H9 (cell line): ENCODE data around the gene ARMC10. TPM values are rescaled to one million over a fixed set of nuclear protein-coding genes. Genes with fewer than 3 reads are reported as not detected.

Experiments used
- DNase-seq: peaks from one replicate; pipeline ENCODE4 v3.0.0-alpha.2; 2017
- H2AFZ ChIP-seq: one replicate; pipeline ENCODE4 v1.6.1; 2013; ENCODE audit warnings: mild to moderate bottlenecking, low read length, control low read depth, moderate library complexity
- H2AK5ac ChIP-seq: 2 replicates; pipeline ENCODE4 v1.6.1; 2013; ENCODE audit warnings: low read length, control low read depth, mixed read lengths; ENCODE audit not compliant: insufficient read length
- H2BK120ac ChIP-seq: one replicate; pipeline ENCODE4 v1.6.1; 2013; ENCODE audit warnings: low read depth, mild to moderate bottlenecking, low read length, control low read depth, inconsistent platforms; ENCODE audit not compliant: poor library complexity, severe bottlenecking
- H2BK12ac ChIP-seq: 2 replicates; pipeline ENCODE4 v1.6.1; 2013; ENCODE audit warnings: low read length, control low read depth, mixed read lengths, low read depth; ENCODE audit not compliant: insufficient read length
- H2BK15ac ChIP-seq: 2 replicates; pipeline ENCODE4 v1.6.1; 2013; ENCODE audit warnings: low read depth, low read length, control low read depth
- H2BK20ac ChIP-seq: one replicate; pipeline ENCODE4 v1.6.1; 2013; ENCODE audit warnings: low read depth, mild to moderate bottlenecking, low read length, control low read depth, inconsistent platforms; ENCODE audit not compliant: poor library complexity, severe bottlenecking
- H2BK5ac ChIP-seq: 2 replicates; pipeline ENCODE4 v1.6.1; 2013; ENCODE audit warnings: low read length, control low read depth, mixed read lengths; ENCODE audit not compliant: insufficient read length
- H3K14ac ChIP-seq: 2 replicates; pipeline ENCODE4 v1.6.1; 2013; ENCODE audit warnings: low read length, control low read depth; ENCODE audit not compliant: insufficient read depth
- H3K18ac ChIP-seq: 2 replicates; pipeline ENCODE4 v1.6.1; 2013; ENCODE audit warnings: low read depth, mild to moderate bottlenecking, mixed read lengths, low read length, control low read depth; ENCODE audit not compliant: insufficient read length
- H3K23ac ChIP-seq: 2 replicates; pipeline ENCODE4 v1.6.1; 2013; ENCODE audit warnings: low read length, control low read depth, mixed read lengths, low read depth; ENCODE audit not compliant: insufficient read length
- H3K23me2 ChIP-seq: 2 replicates; pipeline ENCODE4 v1.6.1; 2013; ENCODE audit warnings: low read depth, mild to moderate bottlenecking, mixed read lengths, low read length, control low read depth; ENCODE audit not compliant: insufficient read length, poor library complexity, severe bottlenecking
- H3K27ac ChIP-seq: 2 replicates; pipeline ENCODE4 v1.5.1; 2013; ENCODE audit warnings: low read length, control low read depth, mixed read lengths, low read depth; ENCODE audit not compliant: insufficient read length
- H3K27me3 ChIP-seq: 2 replicates; pipeline ENCODE4 v1.6.1; 2013; ENCODE audit warnings: low read length, control low read depth, inconsistent platforms; ENCODE audit not compliant: insufficient read depth
- H3K4ac ChIP-seq: 2 replicates; pipeline ENCODE4 v1.6.1; 2013; ENCODE audit warnings: low read depth, mild to moderate bottlenecking, control low read depth, inconsistent platforms, low read length, moderate library complexity
- H3K4me1 ChIP-seq: 2 replicates; pipeline ENCODE4 v1.6.1; 2013; ENCODE audit warnings: low read length, control low read depth, inconsistent platforms; ENCODE audit not compliant: insufficient read depth
- H3K4me2 ChIP-seq: 2 replicates; pipeline ENCODE4 v1.6.1; 2013; ENCODE audit warnings: low read length, control low read depth, mixed read lengths; ENCODE audit not compliant: insufficient read length, insufficient read depth
- H3K56ac ChIP-seq: 2 replicates; pipeline ENCODE4 v1.6.1; 2013; ENCODE audit warnings: low read depth, mild to moderate bottlenecking, mixed read lengths, low read length, control low read depth; ENCODE audit not compliant: insufficient read length
- H3K79me1 ChIP-seq: 2 replicates; pipeline ENCODE4 v1.6.1; 2013; ENCODE audit warnings: low read depth, mild to moderate bottlenecking, moderate library complexity, low read length, control low read depth, inconsistent platforms; ENCODE audit not compliant: insufficient read depth, poor library complexity, severe bottlenecking
- H3K79me2 ChIP-seq: 2 replicates; pipeline ENCODE4 v1.6.1; 2013; ENCODE audit warnings: low read length, control low read depth, inconsistent platforms; ENCODE audit not compliant: insufficient read depth
- H3K9ac ChIP-seq: 2 replicates; pipeline ENCODE4 v1.6.1; 2013; ENCODE audit warnings: low read length, control low read depth, mixed read lengths; ENCODE audit not compliant: insufficient read length; ENCODE audit errors: extremely low read depth
- H3K9me3 ChIP-seq: one replicate; pipeline ENCODE4 v1.6.1; 2013; ENCODE audit warnings: low read depth, low read length, inconsistent platforms; ENCODE audit not compliant: control insufficient read depth
- H3T11ph ChIP-seq: one replicate; pipeline ENCODE4 v1.6.1; 2013; ENCODE audit warnings: mild to moderate bottlenecking, low read length, control low read depth, inconsistent platforms
- H4K20me1 ChIP-seq: one replicate; pipeline ENCODE4 v1.6.1; 2013; ENCODE audit not compliant: control insufficient read depth, insufficient read length, insufficient read depth
- H4K5ac ChIP-seq: 2 replicates; pipeline ENCODE4 v1.6.1; 2013; ENCODE audit warnings: low read depth, mild to moderate bottlenecking, mixed read lengths, low read length, control low read depth; ENCODE audit not compliant: insufficient read length
- H4K8ac ChIP-seq: replicated peaks from 2 replicates; pipeline ENCODE4 v1.6.1; 2013; ENCODE audit warnings: low read length, control low read depth, mixed read lengths, low read depth; ENCODE audit not compliant: insufficient read length
- H4K91ac ChIP-seq: 2 replicates; pipeline ENCODE4 v1.6.1; 2013; ENCODE audit warnings: low read depth, mild to moderate bottlenecking, moderate library complexity, mixed read lengths, low read length, control low read depth; ENCODE audit not compliant: insufficient read length
- H3K27ac Mint-ChIP-seq, 3 experiments: 2 replicates in 2 of 3; 3 replicates in 1 of 3; pipeline ENCODE4 v1.8.0; 2020 to 2021; ENCODE audit warnings: mixed read lengths in 3 of 3, mild to moderate bottlenecking in 1 of 3, moderate library complexity in 1 of 3
- H3K27me3 Mint-ChIP-seq: 2 replicates; pipeline ENCODE4 v1.8.0; 2021; ENCODE audit warnings: low read depth, mild to moderate bottlenecking, moderate library complexity, mixed read lengths
- H3K36me3 Mint-ChIP-seq, 3 experiments: 2 replicates in 2 of 3; 3 replicates in 1 of 3; pipeline ENCODE4 v1.8.0; 2020 to 2021; ENCODE audit warnings: low read depth in 3 of 3, mixed read lengths in 3 of 3; ENCODE audit not compliant: insufficient read depth in 1 of 3
- H3K4me1 Mint-ChIP-seq, 2 experiments: 2 replicates each; pipeline ENCODE4 v1.8.0; 2020; ENCODE audit warnings: mixed read lengths in 2 of 2
- H3K4me3 Mint-ChIP-seq, 2 experiments: 2 replicates in 1 of 2; 3 replicates in 1 of 2; pipeline ENCODE4 v1.8.0; 2020 to 2021; ENCODE audit warnings: mild to moderate bottlenecking in 2 of 2, mixed read lengths in 2 of 2, moderate library complexity in 1 of 2
- H3K9me3 Mint-ChIP-seq, 2 experiments: 2 replicates in 1 of 2; 3 replicates in 1 of 2; pipeline ENCODE4 v1.8.0; 2020; ENCODE audit warnings: mild to moderate bottlenecking in 2 of 2, mixed read lengths in 2 of 2, moderate library complexity in 1 of 2
- CTCF ChIP-seq: fragments of 200-600 bp; sonication (generic); conservative IDR thresholded peaks from 3 replicates; pipeline ENCODE4 v1.8.0; 2021; ENCODE audit warnings: antibody characterized with exemption, mild to moderate bottlenecking
- WGBS: extraction: QIAGEN DNeasy Blood & Tissue Kit; methylation state at CpG from one replicate; pipeline ENCODE4 v1.1.7; 2013; ENCODE audit warnings: missing lambda C conversion rate, low lambda C conversion rate, mixed read lengths; ENCODE audit not compliant: insufficient read length; ENCODE audit errors: extremely low coverage; 5-methylcytosine and 5-hydroxymethylcytosine counted together
- total RNA-seq: library from RNA; stranded (reverse); gene quantifications from 2 replicates; pipeline ENCODE4 v1.2.1, GENCODE V29; 2021

Gene ARMC10
- total RNA-seq, 1 experiment from 2014 or later, result 46.8 TPM

GRCh38 chr7:103140685-103141084, 65.7 kb downstream of the ARMC10 start:
- no peak overlapping the region for H2BK5ac ChIP-seq
- H3K4ac ChIP-seq, result no peak overlapping the region
- H2BK12ac ChIP-seq, result no peak overlapping the region
- no peak overlapping the region for H3K4me2 ChIP-seq
- no peak overlapping the region for H3T11ph ChIP-seq
- H2BK20ac ChIP-seq, result no peak overlapping the region
- no peak overlapping the region for H2AFZ ChIP-seq
- H4K91ac ChIP-seq, result no peak overlapping the region
- Mint-ChIP-seq H3K27me3 (no peaks in the 10 kb centered on the region), H3K4me3 (no peak overlapping the region), H3K9me3 (no peaks in the 10 kb centered on the region), H3K36me3 (peaks cover 6 to 9% (median 7%) of the 10 kb centered on the region in 3 experiments; a peak in 6 of 7 replicates), H3K4me1 (peaks cover 13 to 14% of the 10 kb centered on the region in 2 experiments), H3K27ac (no peak overlapping the region)
- no peak overlapping the region for H3K18ac ChIP-seq
- H2BK15ac ChIP-seq, result no peak overlapping the region
- no peaks in the 10 kb centered on the region; the same call in 1 of the 2 replicates for H3K4me1 ChIP-seq
- H3K56ac ChIP-seq, result no peak overlapping the region
- H2BK120ac ChIP-seq, result no peak overlapping the region
- H2AK5ac ChIP-seq, result no peak overlapping the region
- H3K14ac ChIP-seq, result no peak overlapping the region
- peaks cover 6% of the 10 kb centered on the region; the same call in 1 of the 2 replicates for H3K79me2 ChIP-seq
- H3K27me3 ChIP-seq, result no peaks in the 10 kb centered on the region
- H3K23me2 ChIP-seq, result no peaks in the 10 kb centered on the region
- H3K79me1 ChIP-seq, result no peaks in the 10 kb centered on the region
- no peak overlapping the region for H4K5ac ChIP-seq
- WGBS, result no CpG with 5 or more reads among the region's 2 CpGs
- no peak for DNase-seq
- H4K8ac ChIP-seq, result no peak overlapping the region
- no peaks in the 10 kb centered on the region for H3K9me3 ChIP-seq
- H4K20me1 ChIP-seq, result no peaks in the 10 kb centered on the region
- no peak overlapping the region for H3K27ac ChIP-seq
- no peak overlapping the region for H3K23ac ChIP-seq
- no peak for TF ChIP-seq CTCF
- H3K9ac ChIP-seq, result no peak overlapping the region
